Ovary (tissue), 9 donors: ENCODE measurements around the gene PRR13. TPM values are rescaled to one million over a fixed set of nuclear protein-coding genes. Genes with fewer than 3 reads are reported as not detected.

Experiments
- DNase-seq, 5 donors: peaks; one replicate each; pipeline ENCODE4 v3.0.0-alpha.2; 2019 to 2020
- H3K27ac ChIP-seq, 2 donors: fragments of 200-600 bp; one replicate each; pipeline versions ENCODE4 v1.5.1 to v1.8.0; 2019 to 2022
- H3K27me3 ChIP-seq: fragments of 200-600 bp; one replicate; pipeline ENCODE4 v1.8.0; 2022
- H3K36me3 ChIP-seq: fragments of 200-600 bp; sonication (generic); one replicate; pipeline ENCODE4 v1.5.1; 2019
- H3K4me1 ChIP-seq: one replicate; pipeline ENCODE4 v1.8.1; 2013; ENCODE audit warnings: mild to moderate bottlenecking, moderate library complexity; ENCODE audit not compliant: insufficient read depth
- H3K4me3 ChIP-seq: fragments of 200-600 bp; sonication (generic); one replicate; pipeline ENCODE4 v1.5.1; 2017
- H3K9me3 ChIP-seq, 2 donors: fragments of 200-600 bp in 1 of 2; sonication (generic) in 1 of 2; one replicate each; pipeline versions ENCODE4 v1.5.1 to v1.8.1; 2013 to 2019; ENCODE audit warnings: mild to moderate bottlenecking in 1 of 2, moderate library complexity in 1 of 2
- CTCF ChIP-seq, 3 donors: fragments of 450-650 bp in 2 of 3; fragments of 200-600 bp in 1 of 3; IDR thresholded peaks; one replicate each; pipeline versions ENCODE4 v1.5.1 to v1.8.0; 2016 to 2022; ENCODE audit warnings: antibody characterized with exemption in 3 of 3, mild to moderate bottlenecking in 1 of 3
- EP300 ChIP-seq: sonication (generic); formaldehyde crosslinking; IDR thresholded peaks from one replicate; pipeline ENCODE4 v1.6.1; 2017; ENCODE audit warnings: antibody characterized with exemption
- POLR2A ChIP-seq: fragments of 450-650 bp; IDR thresholded peaks from one replicate; pipeline ENCODE4 v1.6.1; 2017; ENCODE audit warnings: antibody characterized with exemption, mild to moderate bottlenecking, moderate library complexity
- WGBS, 3 donors: extraction: QIAGEN DNeasy Blood & Tissue Kit in 1 of 3; methylation state at CpG; one replicate each; pipeline versions ENCODE4 v1.1.5 to v1.1.7; 2013 to 2017; 5-methylcytosine and 5-hydroxymethylcytosine counted together
- intact Hi-C, 4 donors: fragments of 100-400 bp; cut with DNase I; formaldehyde crosslinking; loops; one replicate each; pipeline versions ENCODE4 v1.11.0 to v1.15.1; 2022 to 2023
- polyA plus RNA-seq, 2 donors: library from polyadenylated mRNA; stranded (reverse); fragments of 200-250 nt in 1 of 2; fragments of 350-450 nt in 1 of 2; fragmentation: Illumina TruSeq in 1 of 2; extraction: RNeasy Lipid Tissue Mini Kit (QIAGEN cat#74804) in 1 of 2; gene quantifications; one replicate each; pipeline ENCODE4 v1.2.3, GENCODE V29; 2013 to 2014
- total RNA-seq, 7 donors: library from RNA; depleted of rRNA in 2 of 7; stranded (reverse); fragments of >200 nt in 2 of 7; fragmentation: NEBNext Ultra II Directional in 3 of 7; extraction: Animal tissue kit (Norgen Biotek cat#: 25700) in 3 of 7; gene quantifications; one replicate each; pipeline versions ENCODE4 v1.1.0 to v1.2.4, GENCODE V29; 2016 to 2023
- donor health status: DM: no; HTN: no; CAD: no; lungs with moderate emphysema.
- donor health status: DM: no; HTN: no; CAD: no.
- donor health status: Bipolar disorder and iron deficiency.
- donor health status: DM: yes; HTN: yes; CAD: no.
- donor health status: DM: no; HTN: no; CAD: no.
- donor health status: DM: yes; HTN: yes; CAD: no.

The PRR13 gene
- total and polyA plus RNA-seq, 9 donors, result 46.1 to 320 (median 118) TPM

- Histone ChIP-seq H3K27me3 (no peaks in the 10 kb centered on the region), H3K36me3 (no peaks in the 10 kb centered on the region), H3K27ac (peak overlapping the region; percentile 64 to 85), H3K4me3 (peak overlapping the region; percentile 1), H3K4me1 (peaks cover 21% of the 10 kb centered on the region), H3K9me3 (no peaks in the 10 kb centered on the region)
- DNase-seq, result peak; percentile 80 to 87 (median 83)
- TF ChIP-seq POLR2A (peak; percentile 35), CTCF (IDR thresholded peaks at IDR 0.05) (no peak), EP300 (no peak)
- intact Hi-C loops, result loop anchor here in 1 of 4 donors (5.0 kb wide), 2 partner anchors 43 to 73 kb away; partner anchors contain the start of gene SP1
- WGBS, 3 donors, result 10 to 19% (median 15%) methylated on average over 7 to 9 of the region's 9 CpGs
Observed at GRCh38 chr12:53424626-53425514, 16.7 kb upstream of the PRR13 start.

- TF ChIP-seq EP300 (no peak), POLR2A (no peak), CTCF (IDR thresholded peaks at IDR 0.05) (no peak)
- 25 to 32% (median 30%) methylated on average over 11 of the region's 11 CpGs for WGBS, 3 donors
- Histone ChIP-seq H3K27me3 (no peaks in the 10 kb centered on the region), H3K4me1 (peaks cover 21% of the 10 kb centered on the region), H3K27ac (peak overlapping the region; percentile 64 to 85), H3K4me3 (peak overlapping the region; percentile 1), H3K36me3 (no peaks in the 10 kb centered on the region), H3K9me3 (no peaks in the 10 kb centered on the region)
- intact Hi-C loops, result no loop called here
- peak; percentile 42 to 59 (median 49) for DNase-seq
Observed at GRCh38 chr12:53425515-53426150, 15.9 kb upstream of the PRR13 start.

- peak overlapping the region in 1 of 2 donors; percentile 4 for H3K27ac ChIP-seq
- H3K9me3 ChIP-seq, result no peaks in the 10 kb centered on the region
- peak in 1 of 5 donors; percentile 17 for DNase-seq
- peaks cover 18% of the 10 kb centered on the region for H3K4me1 ChIP-seq
- intact Hi-C loops, result no loop called here
- no peak overlapping the region for H3K4me3 ChIP-seq
- WGBS, 3 donors, result 77 to 81% (median 78%) methylated on average over 7 of the region's 7 CpGs
- no peaks in the 10 kb centered on the region for H3K36me3 ChIP-seq
- TF ChIP-seq CTCF (IDR thresholded peaks at IDR 0.05), result no peak
- TF ChIP-seq EP300, result no peak
- TF ChIP-seq POLR2A, result no peak
- no peaks in the 10 kb centered on the region for H3K27me3 ChIP-seq
Observed at GRCh38 chr12:53427905-53428594, 13.5 kb upstream of the PRR13 start.

GRCh38 chr12:53428741-53429140, 12.8 kb upstream of the PRR13 start:
- WGBS, 3 donors, result 69 to 88% (median 82%) methylated on average over 7 of the region's 7 CpGs
- Histone ChIP-seq H3K27ac (no peak overlapping the region), H3K9me3 (no peaks in the 10 kb centered on the region), H3K27me3 (no peaks in the 10 kb centered on the region), H3K36me3 (no peaks in the 10 kb centered on the region), H3K4me3 (no peak overlapping the region), H3K4me1 (peaks cover 17% of the 10 kb centered on the region)
- intact Hi-C loops, result no loop called here
- peak in 1 of 5 donors; percentile 31 for DNase-seq
- TF ChIP-seq POLR2A, result no peak
- no peak for TF ChIP-seq CTCF (IDR thresholded peaks at IDR 0.05)
- no peak for TF ChIP-seq EP300
